Natural killer cell (primary cell): Measurements from ENCODE around the gene KANSL3. TPM values are rescaled to one million over a fixed set of nuclear protein-coding genes. Genes with fewer than 3 reads are reported as not detected.
"Not testable (repeated sequence)": the region's sequence is repeated elsewhere in the genome, so short reads cannot be mapped to it uniquely, and the experiment has no call there.

Source experiments
- ATAC-seq, 3 donors: fragments of 150-1000 bp in 2 of 3; fragments of 200-7000 bp in 1 of 3; cut with Tn5 transposase; 1 replicate in 1 of 3; 2 replicates in 2 of 3; pipeline ENCODE4 v1.10.0; 2021; ENCODE audit warnings: mild to moderate bottlenecking in 2 of 3, moderate library complexity in 2 of 3
- DNase-seq, 2 donors: peaks; one replicate each; pipeline versions ENCODE4 v3.0.0 to v3.0.0-alpha.2; 2013 to 2021; ENCODE audit warnings: mixed read lengths in 1 of 2
- H3K27ac ChIP-seq: one replicate; pipeline ENCODE4 v1.5.1; 2013; ENCODE audit warnings: mild to moderate bottlenecking, low read length
- H3K27me3 ChIP-seq: one replicate; pipeline ENCODE4 v1.6.1; 2013; ENCODE audit warnings: low read length; ENCODE audit not compliant: control insufficient read depth, insufficient read depth
- H3K36me3 ChIP-seq: one replicate; pipeline ENCODE4 v1.6.1; 2013; ENCODE audit warnings: low read length; ENCODE audit not compliant: control insufficient read depth, insufficient read depth
- H3K4me1 ChIP-seq: one replicate; pipeline ENCODE4 v1.6.1; 2013; ENCODE audit warnings: low read length; ENCODE audit not compliant: control insufficient read depth, insufficient read depth
- H3K4me3 ChIP-seq: one replicate; pipeline ENCODE4 v1.5.1; 2013; ENCODE audit warnings: low read length
- H3K9me3 ChIP-seq: one replicate; pipeline ENCODE4 v1.6.1; 2013; ENCODE audit warnings: low read length; ENCODE audit not compliant: control insufficient read depth, insufficient read depth
- H3K27ac Mint-ChIP-seq, 2 donors: one replicate each; pipeline ENCODE4 v1.8.0; 2022; ENCODE audit warnings: mild to moderate bottlenecking in 2 of 2, mixed read lengths in 2 of 2, moderate library complexity in 1 of 2
- H3K27me3 Mint-ChIP-seq, 2 donors: one replicate each; pipeline ENCODE4 v1.8.0; 2022; ENCODE audit warnings: low read depth in 2 of 2, mixed read lengths in 2 of 2
- H3K36me3 Mint-ChIP-seq: one replicate; pipeline ENCODE4 v1.8.0; 2022; ENCODE audit warnings: mixed read lengths
- H3K4me1 Mint-ChIP-seq, 2 donors: one replicate each; pipeline ENCODE4 v1.8.0; 2022; ENCODE audit warnings: mixed read lengths in 2 of 2
- H3K4me3 Mint-ChIP-seq: one replicate; pipeline ENCODE4 v1.8.0; 2022; ENCODE audit warnings: mild to moderate bottlenecking, moderate library complexity, mixed read lengths
- H3K9me3 Mint-ChIP-seq, 2 donors: one replicate each; pipeline ENCODE4 v1.8.0; 2022; ENCODE audit warnings: mixed read lengths in 2 of 2
- CTCF ChIP-seq: fragments of 200-600 bp; IDR thresholded peaks from one replicate; pipeline ENCODE4 v1.8.0; 2022; ENCODE audit warnings: antibody characterized with exemption
- WGBS: methylation state at CpG from one replicate; pipeline ENCODE4 v1.1.7; 2013; ENCODE audit warnings: missing lambda C conversion rate; ENCODE audit not compliant: insufficient coverage; 5-methylcytosine and 5-hydroxymethylcytosine counted together
- intact Hi-C: fragments of 100-400 bp; cut with micrococcal nuclease; formaldehyde crosslinking; loops from one replicate; pipeline ENCODE4 v1.14.2; 2022
- total RNA-seq, 4 donors: library from RNA; stranded (reverse); fragments of 120-200 nt in 1 of 4; gene quantifications; one replicate each; pipeline versions ENCODE4 v1.2.3 to v1.2.4, GENCODE V29; 2013 to 2022

The KANSL3 gene
- total RNA-seq, 3 donors from 2014 or later (not counting 1 experiment from before 2014, with no cell fraction given): 73.9 to 98.0 (median 83.5) TPM

GRCh38 chr2:96564026-96564425 lies 74.1 kb downstream of the KANSL3 start:
- H3K9me3 Mint-ChIP-seq: no peaks in the 10 kb centered on the region

GRCh38 chr2:96558485-96558884 lies 79.6 kb downstream of the KANSL3 start:
- Mint-ChIP-seq H3K36me3 (no peaks in the 10 kb centered on the region), H3K27me3 (no peaks in the 10 kb centered on the region), H3K4me1 (peaks cover 0 to 21% of the 10 kb centered on the region in 2 donors), H3K27ac (no peak overlapping the region), H3K9me3 (no peaks in the 10 kb centered on the region), H3K4me3 (no peak overlapping the region)
- WGBS: 95% methylated on average over 7 of the region's 8 CpGs
- no peaks in the 10 kb centered on the region for H3K27me3 ChIP-seq
- ATAC-seq (no peak), DNase-seq (no peak)
- H3K4me1 ChIP-seq: peaks cover 16% of the 10 kb centered on the region
- H3K27ac ChIP-seq: no peak overlapping the region
- no peaks in the 10 kb centered on the region for H3K9me3 ChIP-seq
- TF ChIP-seq CTCF: no peak
- intact Hi-C loops: no loop called here
- no peaks in the 10 kb centered on the region for H3K36me3 ChIP-seq
- H3K4me3 ChIP-seq: no peak overlapping the region

More at GRCh38 chr2:96564026-96564425, 74.1 kb downstream of the KANSL3 start:
- Histone ChIP-seq H3K27ac (no peak overlapping the region), H3K36me3 (no peaks in the 10 kb centered on the region), H3K4me3 (no peak overlapping the region), H3K4me1 (no peaks in the 10 kb centered on the region), H3K27me3 (no peaks in the 10 kb centered on the region), H3K9me3 (no peaks in the 10 kb centered on the region)
- DNase-seq (no peak), ATAC-seq (no peak)
- 86% methylated on average over 4 of the region's 4 CpGs for WGBS
- Mint-ChIP-seq H3K27ac (no peak overlapping the region), H3K36me3 (no peaks in the 10 kb centered on the region), H3K27me3 (no peaks in the 10 kb centered on the region), H3K4me1 (no peaks in the 10 kb centered on the region), H3K4me3 (no peak overlapping the region)
- intact Hi-C loops: no loop called here
- no peak for TF ChIP-seq CTCF

DNA sequence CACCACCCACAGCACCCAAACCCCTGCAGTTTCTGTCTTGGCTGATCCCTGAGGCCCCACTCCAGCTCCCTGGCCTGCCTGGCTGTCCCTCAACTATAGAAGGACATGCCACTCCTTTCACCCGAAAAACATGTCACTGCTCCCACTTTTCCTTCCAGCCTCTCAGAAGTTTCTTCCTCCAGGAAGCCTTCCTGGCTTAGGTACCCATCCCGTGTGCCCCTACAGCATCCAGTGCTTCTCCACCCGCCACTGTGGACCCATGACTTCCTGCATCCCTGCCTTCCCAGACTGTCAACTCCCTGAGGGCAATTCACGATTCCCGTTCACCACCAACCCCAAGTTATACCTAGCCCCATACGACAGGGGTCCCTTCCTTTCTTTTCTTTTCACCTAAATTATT lies 80.1 kb downstream of the KANSL3 start:
- no peak overlapping the region for H3K4me3 Mint-ChIP-seq
- no peak overlapping the region for H3K4me3 ChIP-seq
- TF ChIP-seq CTCF: no peak
- H3K9me3 Mint-ChIP-seq: no peaks in the 10 kb centered on the region
- no peaks in the 10 kb centered on the region for H3K27me3 Mint-ChIP-seq
- H3K9me3 ChIP-seq: no peaks in the 10 kb centered on the region
- H3K27me3 ChIP-seq: no peaks in the 10 kb centered on the region
- ATAC-seq (no peak), DNase-seq (no peak)
- H3K27ac Mint-ChIP-seq: no peak overlapping the region
- no peak overlapping the region for H3K27ac ChIP-seq
- H3K36me3 Mint-ChIP-seq: no peaks in the 10 kb centered on the region
- WGBS: 89% methylated on average over 6 of the region's 6 CpGs
- H3K4me1 ChIP-seq: peaks cover 17% of the 10 kb centered on the region
- H3K4me1 Mint-ChIP-seq: peaks cover 0 to 24% of the 10 kb centered on the region in 2 donors
- intact Hi-C loops: no loop called here
- H3K36me3 ChIP-seq: peaks cover 1% of the 10 kb centered on the region

DNA sequence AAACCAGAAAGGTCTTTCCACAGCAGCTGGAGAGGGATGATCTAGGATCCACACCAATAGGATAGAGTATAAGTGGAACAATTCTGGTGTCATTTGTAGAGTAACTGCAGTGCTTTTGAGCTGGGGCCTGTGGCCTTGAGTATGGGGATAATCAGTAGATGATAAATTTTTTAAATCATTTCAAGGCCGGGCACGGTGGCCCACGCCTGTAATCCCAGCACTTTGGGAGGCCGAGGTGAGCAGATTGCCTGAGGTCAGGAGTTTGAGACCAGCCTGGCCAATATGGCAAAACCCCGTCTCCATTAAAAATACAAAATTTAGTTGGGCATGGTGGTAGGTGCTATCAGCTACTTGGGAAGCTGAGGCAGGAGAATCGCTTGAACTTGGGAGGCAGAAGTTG lies 80.7 kb downstream of the KANSL3 start:
- Mint-ChIP-seq H3K4me1 (peaks cover 1 to 24% of the 10 kb centered on the region in 2 donors), H3K27ac (peak overlapping the region in 1 of 2 donors; percentile 24)
- H3K27me3 Mint-ChIP-seq, H3K4me3 Mint-ChIP-seq, H3K27me3 ChIP-seq, H3K36me3 ChIP-seq, H3K9me3 Mint-ChIP-seq, H3K9me3 ChIP-seq, intact Hi-C loops, H3K4me3 ChIP-seq, H3K36me3 Mint-ChIP-seq, H3K27ac ChIP-seq, ATAC-seq, DNase-seq: not testable (repeated sequence)
- peaks cover 17% of the 10 kb centered on the region for H3K4me1 ChIP-seq
- 95% methylated on average over 6 of the region's 6 CpGs for WGBS
